ENCODE measurements around the gene MYBPC1.

MYBPC1 gene

DNA sequence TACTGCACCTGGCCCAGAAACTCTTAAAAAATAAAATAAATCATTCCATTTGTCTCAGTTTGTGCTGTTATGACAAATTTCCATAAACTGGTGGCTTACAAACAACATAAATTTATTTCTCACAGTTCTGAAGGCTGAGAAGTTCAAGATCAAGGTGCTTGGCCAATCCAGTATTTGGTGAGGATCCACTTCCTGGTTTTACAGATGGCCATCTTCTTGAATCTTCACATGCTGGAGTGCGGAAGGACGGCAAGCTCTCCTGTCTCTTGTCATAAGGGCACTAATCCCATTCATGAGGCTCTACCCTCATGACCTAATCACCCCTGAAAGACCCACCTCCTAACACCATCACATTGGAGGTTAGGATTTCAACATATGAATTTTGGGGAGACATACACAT lies 29.9 kb upstream of the MYBPC1 start:
- TF ChIP-seq, protein P1, sequence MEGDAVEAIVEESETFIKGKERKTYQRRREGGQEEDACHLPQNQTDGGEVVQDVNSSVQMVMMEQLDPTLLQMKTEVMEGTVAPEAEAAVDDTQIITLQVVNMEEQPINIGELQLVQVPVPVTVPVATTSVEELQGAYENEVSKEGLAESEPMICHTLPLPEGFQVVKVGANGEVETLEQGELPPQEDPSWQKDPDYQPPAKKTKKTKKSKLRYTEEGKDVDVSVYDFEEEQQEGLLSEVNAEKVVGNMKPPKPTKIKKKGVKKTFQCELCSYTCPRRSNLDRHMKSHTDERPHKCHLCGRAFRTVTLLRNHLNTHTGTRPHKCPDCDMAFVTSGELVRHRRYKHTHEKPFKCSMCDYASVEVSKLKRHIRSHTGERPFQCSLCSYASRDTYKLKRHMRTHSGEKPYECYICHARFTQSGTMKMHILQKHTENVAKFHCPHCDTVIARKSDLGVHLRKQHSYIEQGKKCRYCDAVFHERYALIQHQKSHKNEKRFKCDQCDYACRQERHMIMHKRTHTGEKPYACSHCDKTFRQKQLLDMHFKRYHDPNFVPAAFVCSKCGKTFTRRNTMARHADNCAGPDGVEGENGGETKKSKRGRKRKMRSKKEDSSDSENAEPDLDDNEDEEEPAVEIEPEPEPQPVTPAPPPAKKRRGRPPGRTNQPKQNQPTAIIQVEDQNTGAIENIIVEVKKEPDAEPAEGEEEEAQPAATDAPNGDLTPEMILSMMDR (IDR thresholded peaks at IDR 0.05; ENCODE audit: borderline replicate concordance, insufficient read depth, low read depth, low read length), result no peak
- no peak overlapping the region for H3K4me3 ChIP-seq (ENCODE audit: low read depth, low read length)

DNA sequence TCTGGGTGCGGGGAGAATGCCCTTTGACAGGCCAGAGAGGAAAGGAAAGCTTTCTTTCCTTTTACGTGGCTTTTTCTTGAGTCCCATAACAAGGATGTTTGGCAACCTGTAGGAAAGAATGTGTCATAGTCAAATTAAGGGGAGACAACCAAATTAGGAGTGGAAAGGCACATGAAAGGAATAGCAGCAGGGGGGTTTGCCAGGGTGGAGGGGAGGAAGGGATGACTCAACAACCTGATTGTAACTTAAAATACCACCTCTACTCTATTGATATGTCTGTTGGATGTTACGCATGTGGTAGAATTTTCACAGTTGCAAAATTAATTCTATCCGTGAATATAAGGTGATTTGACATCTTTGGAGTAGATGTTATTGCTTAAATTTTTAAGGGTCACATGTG lies 28.5 kb upstream of the MYBPC1 start:
- TF ChIP-seq, protein P1 (IDR thresholded peaks at IDR 0.05; ENCODE audit: borderline replicate concordance, insufficient read depth, low read depth, low read length), result no peak
- no peak overlapping the region for H3K4me3 ChIP-seq (ENCODE audit: low read depth, low read length)

DNA sequence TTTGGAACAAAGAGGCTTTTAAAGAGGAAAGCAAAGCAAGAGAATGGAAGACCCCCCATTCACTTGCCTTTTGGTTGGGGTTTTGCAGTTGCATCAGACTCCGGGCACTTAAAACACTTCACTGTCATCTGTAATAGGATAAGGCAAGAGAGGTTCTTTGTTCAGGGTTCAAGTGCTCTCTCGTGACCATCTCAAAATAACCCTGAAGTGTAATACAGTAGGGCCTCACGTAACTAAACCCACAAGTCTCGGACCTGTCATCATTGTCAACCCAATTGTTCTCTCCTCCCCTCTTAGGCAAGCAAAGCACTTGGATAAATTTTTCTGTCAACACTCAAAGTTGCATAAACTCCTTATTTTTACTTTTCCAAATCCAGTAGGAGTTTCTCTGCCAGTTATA lies 26.9 kb upstream of the MYBPC1 start:
- H3K4me3 ChIP-seq (ENCODE audit: low read depth, low read length), result no peak overlapping the region
- TF ChIP-seq, protein P1 (IDR thresholded peaks at IDR 0.05; ENCODE audit: borderline replicate concordance, insufficient read depth, low read depth, low read length), result no peak

DNA sequence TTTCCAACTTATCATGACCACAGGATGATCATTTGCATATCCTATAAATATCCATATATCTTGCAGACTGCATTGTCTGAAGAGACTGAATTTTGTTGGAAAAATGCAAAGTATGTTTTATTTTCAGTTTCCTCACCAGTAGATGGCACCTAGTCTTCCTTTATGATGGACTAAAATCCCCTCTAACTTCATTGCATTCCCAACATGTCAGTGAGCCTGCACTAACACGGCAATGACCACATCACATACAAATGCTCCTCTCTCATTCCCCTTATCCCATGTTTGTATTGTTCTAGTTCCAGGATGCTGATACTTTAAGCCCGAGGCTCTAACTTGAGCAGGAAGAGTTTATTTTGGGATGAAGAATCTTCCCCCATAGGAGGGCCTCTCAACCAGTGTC lies 24.7 kb upstream of the MYBPC1 start:
- TF ChIP-seq, protein P1 (IDR thresholded peaks at IDR 0.05; ENCODE audit: borderline replicate concordance, insufficient read depth, low read depth, low read length), result no peak
- H3K4me3 ChIP-seq (ENCODE audit: low read depth, low read length), result no peak overlapping the region

DNA sequence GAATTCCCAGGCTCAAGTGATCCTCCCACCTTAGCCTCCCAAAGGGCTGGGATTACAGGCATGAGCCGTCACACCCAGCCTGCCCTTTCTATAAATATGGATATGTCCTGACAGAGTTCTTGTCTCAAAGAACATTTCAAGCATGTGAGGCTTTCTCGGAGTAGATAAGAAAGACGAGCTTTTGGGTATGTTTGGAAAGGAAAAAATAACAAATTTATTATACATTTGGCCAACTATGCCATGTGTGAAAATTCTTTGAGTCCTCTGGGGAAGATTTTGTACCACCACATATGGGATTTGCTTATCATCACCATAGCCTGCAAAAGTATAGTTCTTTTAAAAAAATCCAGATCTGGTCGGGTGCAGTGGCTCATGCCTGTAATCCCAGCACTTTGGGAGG lies 23.7 kb upstream of the MYBPC1 start:
- no peak overlapping the region for H3K4me3 ChIP-seq (ENCODE audit: low read depth, low read length)
- TF ChIP-seq, protein P1 (IDR thresholded peaks at IDR 0.05; ENCODE audit: borderline replicate concordance, insufficient read depth, low read depth, low read length), result no peak

DNA sequence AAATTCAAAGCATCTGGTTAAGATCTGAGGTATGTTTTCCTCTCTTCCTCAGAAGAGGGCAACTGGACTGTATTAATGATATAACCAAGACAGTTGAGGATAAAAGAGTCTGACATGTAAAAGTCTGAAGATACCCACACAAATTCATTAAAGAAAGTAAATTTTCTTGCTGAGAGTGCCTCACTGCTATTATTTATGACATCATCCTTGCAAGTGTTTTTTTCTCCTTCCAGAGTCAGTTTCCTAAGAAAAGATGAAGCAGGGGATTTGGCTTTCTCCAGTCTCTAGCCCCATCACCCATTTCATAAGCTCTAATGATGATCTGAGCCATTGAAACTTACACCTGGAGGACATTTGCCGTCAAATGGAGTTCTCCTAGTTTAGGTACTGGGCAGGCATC lies 21.0 kb upstream of the MYBPC1 start:
- H3K4me3 ChIP-seq (ENCODE audit: low read depth, low read length), result no peak overlapping the region
- TF ChIP-seq, protein P1 (IDR thresholded peaks at IDR 0.05; ENCODE audit: borderline replicate concordance, insufficient read depth, low read depth, low read length), result no peak

DNA sequence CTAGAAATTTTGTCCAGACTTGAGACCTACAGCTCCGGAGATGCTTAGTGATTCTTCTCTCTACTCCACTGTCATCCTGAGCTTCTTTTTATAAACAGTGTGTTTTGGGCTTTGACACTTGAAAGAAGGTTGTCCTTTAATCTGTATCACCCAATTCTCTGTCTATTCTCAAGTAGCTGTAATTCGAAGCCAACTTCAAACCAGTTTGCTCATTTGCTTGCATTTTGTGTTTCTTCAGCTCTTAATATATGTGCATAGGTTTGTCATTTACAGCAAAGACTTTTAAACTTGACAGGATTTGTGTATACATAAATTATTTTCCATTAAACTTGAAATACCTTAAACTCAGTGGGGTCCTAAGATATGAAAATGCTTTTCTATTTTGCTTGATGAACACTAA lies 16.4 kb upstream of the MYBPC1 start:
- TF ChIP-seq, protein P1 (IDR thresholded peaks at IDR 0.05; ENCODE audit: borderline replicate concordance, insufficient read depth, low read depth, low read length), result no peak
- no peak overlapping the region for H3K4me3 ChIP-seq (ENCODE audit: low read depth, low read length)
